Astrocyte of the spinal cord (primary cell): ENCODE results near the gene STAG1.

ENCODE experiments used
- DNase-seq: peaks from one replicate; pipeline ENCODE4 v3.0.0; 2011; ENCODE audit warnings: low read depth, low spot score
- H3K4me3 ChIP-seq: 2 replicates; pipeline ENCODE4 v1.5.1; 2011; ENCODE audit warnings: low read depth, mild to moderate bottlenecking, low read length, moderate library complexity
- CTCF ChIP-seq: IDR thresholded peaks from 2 replicates; pipeline ENCODE4 v1.5.1; 2012; ENCODE audit warnings: low read depth, mild to moderate bottlenecking, low read length, inconsistent platforms
- in situ Hi-C: cut with HindIII; loops from 2 replicates; pipeline ENCODE4 v1.10.0; 2017; ENCODE audit warnings: low sequenced_read_pairs

STAG1 gene

GRCh38 chr3:136437043-136437442, 315.1 kb downstream of the STAG1 start:
- no peak for TF ChIP-seq CTCF
- in situ Hi-C loops, result no loop called here
- H3K4me3 ChIP-seq, result no peak overlapping the region
- DNase-seq, result no peak

- DNase-seq, result no peak
- in situ Hi-C loops, result no loop called here
- no peak overlapping the region for H3K4me3 ChIP-seq
- TF ChIP-seq CTCF, result no peak
Measured at GRCh38 chr3:136434429-136434828, 317.7 kb downstream of the STAG1 start.

- no peak for TF ChIP-seq CTCF
- no peak overlapping the region for H3K4me3 ChIP-seq
- no peak for DNase-seq
- in situ Hi-C loops, result no loop called here
Measured at GRCh38 chr3:136432685-136433084, 319.5 kb downstream of the STAG1 start.

- no peak for DNase-seq
- TF ChIP-seq CTCF, result no peak
- no peak overlapping the region for H3K4me3 ChIP-seq
- in situ Hi-C loops, result no loop called here
Measured at GRCh38 chr3:136428167-136428566, 324.0 kb downstream of the STAG1 start.

- in situ Hi-C loops, result no loop called here
- DNase-seq, result no peak
- no peak for TF ChIP-seq CTCF
- no peak overlapping the region for H3K4me3 ChIP-seq
Measured at GRCh38 chr3:136427236-136427635, 324.9 kb downstream of the STAG1 start.

- TF ChIP-seq CTCF, result no peak
- no peak overlapping the region for H3K4me3 ChIP-seq
- no peak for DNase-seq
- in situ Hi-C loops, result no loop called here
Measured at GRCh38 chr3:136414476-136414875, 337.7 kb downstream of the STAG1 start.

- in situ Hi-C loops, result no loop called here
- no peak overlapping the region for H3K4me3 ChIP-seq
- no peak for TF ChIP-seq CTCF
- DNase-seq, result no peak
Measured at GRCh38 chr3:136412307-136412706, 339.9 kb downstream of the STAG1 start.
